Motor neuron (in vitro differentiated cells): ENCODE data around the gene DCAF5. TPM values are rescaled to one million over a fixed set of nuclear protein-coding genes. Genes with fewer than 3 reads are reported as not detected.

Source experiments
- ATAC-seq, 8 experiments: fragments of 200-7000 bp; cut with Tn5 transposase; replicated peaks in 6 of 8; 2 replicates each; pipeline ENCODE4 v1.8.0; 2021; ENCODE audit warnings: mild to moderate bottlenecking in 8 of 8, moderate library complexity in 8 of 8
- H3K27ac ChIP-seq, 2 donors: fragments of 250-450 bp; sonication (Bioruptor Pico); 2 replicates each; pipeline ENCODE4 v1.9.0; 2021; ENCODE audit warnings: antibody characterized with exemption in 2 of 2, mild to moderate bottlenecking in 2 of 2, moderate library complexity in 1 of 2
- H3K4me1 ChIP-seq, 2 donors: fragments of 250-450 bp; sonication (Bioruptor Pico); replicated peaks in 1 of 2; 2 replicates each; pipeline ENCODE4 v1.6.1; 2021; ENCODE audit warnings: antibody characterized with exemption in 2 of 2, mild to moderate bottlenecking in 2 of 2, moderate library complexity in 1 of 2
- H3K4me3 ChIP-seq, 5 donors: fragments of 250-450 bp; sonication (Bioruptor Pico); 2 replicates each; pipeline ENCODE4 v1.9.0; 2021; ENCODE audit warnings: antibody characterized with exemption in 5 of 5, mild to moderate bottlenecking in 5 of 5, moderate library complexity in 4 of 5
- WGBS, 10 experiments: fragments of 450-650 bp; shearing (Covaris generic); methylation state at CpG; one replicate each; pipeline ENCODE4 v1.0.0; 2022; 5-methylcytosine and 5-hydroxymethylcytosine counted together
- in situ Hi-C, 9 experiments: fragments of 400-800 bp; cut with MboI; loops; one replicate each; pipeline ENCODE4 v1.15.0; 2021; ENCODE audit warnings: low sequenced_read_pairs in 9 of 9, low pct_unique_long_range_greater_than_20kb in 2 of 9; ENCODE audit not compliant: unreplicated experiment in 9 of 9
- total RNA-seq, 8 experiments: library from RNA; unstranded; fragments of 300-600 nt; gene quantifications; 2 replicates each; pipeline versions ENCODE4 v1.2.3 to v1.2.4, GENCODE V29; 2022

DCAF5 gene
- total RNA-seq, 8 experiments from 2014 or later, result 20.5 to 42.0 (median 27.5) TPM

DNA sequence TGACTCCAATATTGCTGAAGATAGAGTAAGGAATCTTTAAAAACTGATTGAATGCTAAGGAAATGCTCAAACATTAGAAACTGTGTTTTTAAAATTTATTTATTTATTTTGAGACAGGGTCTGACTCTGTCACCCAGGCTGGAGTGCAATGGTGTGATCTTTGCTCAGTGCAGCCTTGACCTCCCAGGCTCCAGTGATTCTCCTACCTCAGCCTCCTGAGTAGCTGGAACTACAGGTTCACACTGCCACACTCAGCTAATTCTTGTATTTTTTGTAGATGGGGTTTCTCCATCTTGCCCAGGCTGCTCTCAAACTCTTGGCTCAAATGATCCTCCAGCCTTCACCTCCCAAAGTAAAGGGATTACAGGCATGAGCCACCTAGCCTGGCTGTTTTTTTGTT lies 3.3 kb upstream of the DCAF5 start:
- in situ Hi-C loops, result no loop called here
- Histone ChIP-seq H3K27ac (no peak overlapping the region), H3K4me1 (peaks cover 2 to 4% of the 10 kb centered on the region in 2 donors), H3K4me3 (no peak overlapping the region)
- ATAC-seq, result no peak

DNA sequence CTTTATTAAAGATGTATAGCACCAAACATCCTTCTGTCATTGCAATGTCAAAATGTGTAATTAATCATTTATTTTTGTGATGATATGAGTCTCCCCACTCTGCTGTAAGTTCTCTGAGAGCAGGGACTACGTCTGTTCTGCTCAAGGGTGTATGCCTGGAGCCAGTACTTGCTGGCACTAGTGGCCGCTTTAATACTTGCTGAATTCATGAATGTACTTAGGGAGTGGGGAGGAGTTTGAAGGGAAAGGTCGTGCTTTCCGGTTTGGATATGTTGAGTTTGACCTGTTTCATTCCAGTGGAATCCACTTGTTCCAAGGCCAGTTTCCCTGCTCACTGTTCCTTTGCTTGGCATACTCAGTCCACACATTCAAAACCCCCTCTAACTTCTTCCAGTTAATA lies 1.9 kb upstream of the DCAF5 start:
- Histone ChIP-seq H3K4me1 (peaks cover 6 to 10% of the 10 kb centered on the region in 2 donors), H3K27ac (no peak overlapping the region), H3K4me3 (no peak overlapping the region)
- WGBS, 10 experiments, result 0 to 51% (median 20%) methylated on average over 1 to 4 of the region's 4 CpGs; no CpG with 5 or more reads in 3 of the 10 experiments
- peak in 3 of 8 experiments; percentile 4 to 29 (median 27) for ATAC-seq
- in situ Hi-C loops, result no loop called here

DNA sequence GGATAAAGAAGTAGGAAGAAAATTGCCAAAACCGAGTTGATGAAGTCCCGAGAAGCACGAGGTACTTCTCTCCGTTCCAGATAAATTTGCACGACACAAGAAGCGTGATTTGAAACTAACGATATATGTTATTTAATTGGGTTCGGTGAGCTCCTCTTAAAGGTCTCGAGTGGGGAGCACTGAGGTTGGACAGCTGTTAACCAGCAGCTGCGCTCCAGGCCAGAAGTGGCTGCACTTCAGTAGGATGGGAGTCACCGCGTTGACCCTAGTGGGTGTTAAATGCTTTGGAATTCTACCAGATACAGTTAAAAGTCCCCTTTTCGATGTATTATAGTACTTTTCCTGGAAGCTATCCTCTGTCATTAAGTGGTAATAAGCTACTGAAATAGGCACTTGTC lies 953 bp upstream of the DCAF5 start:
- Histone ChIP-seq H3K4me1 (peaks cover 6 to 10% of the 10 kb centered on the region in 2 donors), H3K27ac (no peak overlapping the region), H3K4me3 (peak overlapping the region; percentile 91 to 98 (median 94))
- WGBS, 10 experiments, result 0 to 12% (median 6%) methylated on average over 1 to 12 of the region's 13 CpGs; no CpG with 5 or more reads in 1 of the 10 experiments
- peak in 2 of 8 experiments; percentile 2 to 6 for ATAC-seq
- in situ Hi-C loops, result no loop called here

DNA sequence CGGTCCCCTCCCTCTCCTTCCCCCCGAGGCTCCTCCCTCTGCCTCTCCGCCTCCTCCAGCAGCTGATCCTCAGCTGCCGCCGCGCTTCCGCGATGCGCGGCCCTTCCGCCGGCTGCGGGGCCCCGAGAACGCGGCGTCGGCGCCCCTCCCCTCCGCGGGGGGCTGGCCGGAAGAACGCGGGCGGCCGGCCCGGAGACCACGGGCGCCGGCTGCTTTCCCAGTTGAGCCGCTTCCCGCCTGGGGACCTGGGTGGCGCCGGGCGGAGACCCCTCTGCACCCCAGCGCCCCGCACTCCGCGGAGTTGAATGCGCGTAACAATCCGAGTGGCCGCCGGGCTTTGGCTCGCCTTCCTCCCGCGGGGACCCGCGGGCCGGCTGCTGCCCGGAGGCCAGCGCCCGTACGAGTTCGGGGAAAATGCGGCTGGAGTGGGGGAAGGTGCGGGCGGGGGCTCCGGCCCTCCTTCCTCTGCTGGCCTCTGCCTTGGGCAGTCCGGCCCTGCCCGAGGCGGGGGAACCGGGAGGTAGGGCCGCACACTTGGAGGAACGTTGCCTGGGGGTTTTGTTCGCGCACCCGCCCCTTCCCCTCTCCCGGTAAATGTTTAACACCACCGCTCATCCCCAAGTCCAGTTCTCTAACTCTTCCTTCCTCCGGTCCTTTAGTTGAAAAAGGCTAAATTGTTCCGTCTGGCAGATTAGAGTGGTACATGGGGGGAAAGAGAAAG lies 393 bp upstream of the DCAF5 start:
- Histone ChIP-seq H3K4me1 (peaks cover 6 to 10% of the 10 kb centered on the region in 2 donors), H3K27ac (peak overlapping the region; percentile 89 to 92), H3K4me3 (peak overlapping the region; percentile 91 to 98 (median 94))
- in situ Hi-C loops, result no loop called here
- 0 to 4% (median 0%) methylated on average over 1 to 8 of the region's 72 CpGs; no CpG with 5 or more reads in 4 of the 10 experiments for whole genome bisulfite sequencing, 10 experiments
- peak; percentile 75 to 91 (median 86) for ATAC-seq

DNA sequence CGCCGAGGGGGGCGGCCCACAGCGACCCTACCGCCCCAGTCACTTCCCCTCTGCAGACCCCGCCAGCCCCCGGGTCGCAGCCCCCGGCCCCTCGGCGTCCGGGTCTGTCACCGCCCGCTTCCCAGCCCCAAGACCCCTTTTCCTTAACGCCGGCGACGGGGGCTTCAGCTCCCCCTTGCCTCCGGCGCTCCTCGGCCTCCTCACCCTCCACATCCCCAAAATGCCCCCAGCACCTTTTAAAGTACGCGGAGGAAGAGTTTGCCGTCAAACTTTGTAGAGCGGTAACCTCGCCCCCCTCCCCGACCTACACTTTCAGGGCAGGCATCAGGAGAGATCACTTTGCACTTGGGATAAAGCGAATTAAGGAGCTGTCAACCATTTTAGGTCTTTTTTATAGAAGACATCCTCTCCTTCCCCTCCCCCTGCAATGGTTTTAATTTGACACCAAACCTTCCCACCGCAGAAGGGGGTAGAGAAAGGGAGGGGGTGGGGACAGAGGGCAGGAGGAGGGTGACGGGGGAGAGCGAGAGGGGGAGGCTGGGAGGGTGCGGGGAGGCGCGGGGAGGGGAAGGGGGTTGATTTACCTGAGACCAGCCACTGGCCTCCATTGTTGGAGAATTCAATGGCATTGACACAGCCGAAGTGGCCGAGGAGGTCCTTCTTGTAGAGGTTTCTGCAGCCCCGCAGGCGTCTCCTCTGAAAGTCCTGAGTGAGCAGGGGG lies 578 bp downstream of the DCAF5 start:
- Histone ChIP-seq H3K27ac (peak overlapping the region; percentile 89 to 92), H3K4me3 (peak overlapping the region; percentile 91 to 98 (median 94)), H3K4me1 (peaks cover 6 to 10% of the 10 kb centered on the region in 2 donors)
- ATAC-seq, result peak; percentile 1 to 34 (median 22)
- 0% methylated on average over 2 of the region's 38 CpGs; no CpG with 5 or more reads in 9 of the 10 experiments for WGBS, 10 experiments
- in situ Hi-C loops, result no loop called here

DNA sequence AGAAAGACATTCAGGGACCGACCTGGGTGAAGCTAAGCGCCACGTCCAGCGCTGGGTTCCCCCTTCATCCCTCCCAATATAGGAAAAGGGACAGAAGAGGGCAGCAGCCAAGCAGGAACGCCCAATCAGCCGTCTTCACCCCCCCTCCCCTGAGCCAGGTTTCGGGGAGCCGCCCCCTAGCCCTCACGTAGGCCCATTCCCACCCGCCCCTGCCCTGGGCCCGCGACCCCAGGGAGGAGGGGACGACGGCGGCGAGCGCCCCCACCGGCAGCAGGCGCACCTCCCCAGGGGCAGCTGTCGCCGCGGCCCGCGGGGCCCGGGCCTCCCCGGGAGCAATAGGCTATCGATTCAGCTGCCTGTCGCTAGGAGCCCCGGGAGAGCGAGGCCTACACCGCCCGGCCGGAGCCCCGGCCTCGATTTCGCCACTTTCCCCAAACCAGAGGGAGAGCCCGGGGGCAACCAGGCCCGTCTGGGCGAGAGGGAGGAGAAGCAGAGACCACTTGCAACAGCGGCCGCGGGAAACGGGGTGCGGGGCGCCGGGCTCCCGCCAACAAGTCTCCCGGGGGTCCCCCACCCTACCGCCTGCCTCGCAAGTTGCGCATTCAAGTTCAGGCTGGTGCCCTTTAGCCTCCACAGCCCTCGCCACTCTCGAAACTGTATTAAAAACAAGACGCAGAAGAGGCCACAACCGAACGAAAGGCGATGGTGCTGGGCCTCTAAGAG lies 1.3 kb downstream of the DCAF5 start:
- Histone ChIP-seq H3K4me1 (peaks cover 6 to 10% of the 10 kb centered on the region in 2 donors), H3K27ac (peak overlapping the region; percentile 89 to 92), H3K4me3 (peak overlapping the region; percentile 91 to 98 (median 94))
- in situ Hi-C loops, result no loop called here
- peak; percentile 33 to 80 (median 69) for ATAC-seq
- 0% methylated on average over 3 to 9 of the region's 57 CpGs; no CpG with 5 or more reads in 8 of the 10 experiments for WGBS, 10 experiments

DNA sequence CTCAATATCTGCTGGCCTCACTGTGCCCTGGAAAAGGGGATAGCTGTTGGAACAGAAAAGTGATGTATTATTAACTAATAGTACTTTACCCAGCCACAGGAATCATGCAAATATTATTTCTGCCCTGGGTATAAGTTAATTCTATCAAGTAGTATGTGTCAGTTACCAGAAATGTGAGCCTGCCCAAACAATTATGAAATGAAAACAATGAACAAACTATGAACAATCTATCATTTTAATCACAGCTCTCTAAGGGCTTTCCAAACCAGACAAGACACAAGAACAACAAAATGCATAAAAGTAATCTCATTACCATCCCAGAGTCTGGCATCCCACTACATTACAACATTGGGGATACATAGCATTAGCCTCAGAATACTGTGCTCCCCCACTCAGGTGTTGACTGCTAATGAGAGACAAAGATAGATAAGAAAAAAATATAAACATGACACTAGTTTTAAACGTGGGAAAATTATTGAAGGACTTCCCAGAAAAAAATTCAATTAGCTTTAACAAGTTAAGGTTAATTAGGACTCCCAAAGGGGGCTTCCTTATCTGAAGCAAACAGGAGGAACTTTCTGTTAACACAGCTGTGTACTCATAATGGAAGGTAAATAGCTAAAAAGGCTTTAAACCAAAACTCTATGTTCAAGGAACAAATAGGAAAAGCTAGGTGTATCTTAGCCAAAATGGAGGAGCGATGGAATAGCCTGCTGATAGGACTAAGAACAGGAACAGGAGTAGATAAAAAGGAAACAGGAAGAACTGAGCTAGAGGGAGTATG lies 3.3 kb downstream of the DCAF5 start:
- in situ Hi-C loops, result no loop called here
- no peak overlapping the region for H3K27ac ChIP-seq
- H3K4me1 ChIP-seq, result peaks cover 4 to 10% of the 10 kb centered on the region in 2 donors
- ATAC-seq, result no peak
- WGBS, 10 experiments, result 40 to 100% (median 60%) methylated on average over 1 to 2 of the region's 2 CpGs; no CpG with 5 or more reads in 1 of the 10 experiments
- no peak overlapping the region for H3K4me3 ChIP-seq

DNA sequence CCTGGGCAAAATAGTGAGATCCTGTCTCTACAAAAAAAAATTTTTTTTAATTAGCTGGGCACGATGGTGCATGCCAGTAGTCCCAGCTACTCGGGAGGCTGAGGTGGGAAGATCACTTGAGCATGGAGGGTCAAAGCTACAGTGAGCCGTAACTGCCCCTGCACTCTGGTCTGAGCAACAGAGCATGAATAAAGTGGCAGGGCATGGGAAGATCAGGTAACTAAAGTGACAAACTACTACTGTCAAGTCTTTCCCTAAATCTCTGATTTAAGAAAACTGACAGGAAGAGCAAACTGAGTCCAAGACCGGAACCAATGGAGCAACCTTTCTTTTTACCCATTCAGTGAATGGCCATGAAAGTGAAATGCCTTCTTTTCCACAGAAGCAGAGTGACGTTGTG lies 10.8 kb downstream of the DCAF5 start:
- Histone ChIP-seq H3K4me1 (peaks cover 0 to 7% of the 10 kb centered on the region in 2 donors), H3K27ac (no peak overlapping the region), H3K4me3 (no peak overlapping the region)
- WGBS, 10 experiments, result 89 to 100% (median 96%) methylated on average over 1 to 4 of the region's 5 CpGs; no CpG with 5 or more reads in 1 of the 10 experiments
- in situ Hi-C loops, result no loop called here
- no peak for ATAC-seq

DNA sequence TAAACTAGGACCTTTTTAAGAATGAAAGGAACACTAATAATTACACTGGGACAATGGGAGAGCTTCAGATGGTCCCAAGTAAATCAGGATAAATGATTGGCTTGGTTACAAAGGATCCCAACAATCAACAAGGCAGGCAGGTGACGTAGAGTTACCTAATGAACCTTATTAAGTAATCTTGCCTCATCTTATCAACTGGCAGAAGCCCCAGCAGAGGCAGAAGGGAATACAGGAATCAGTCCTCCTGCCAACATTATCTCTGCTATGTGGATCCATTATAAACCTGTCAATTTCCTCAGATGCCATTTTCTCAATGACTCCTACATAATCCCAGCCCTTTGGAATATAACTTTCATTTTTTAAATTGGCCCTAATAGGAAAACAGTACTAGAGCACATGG lies 11.4 kb downstream of the DCAF5 start:
- WGBS, 10 experiments, result 86 to 100% (median 100%) methylated on average over 1 of the region's 1 CpG; no CpG with 5 or more reads in 5 of the 10 experiments
- Histone ChIP-seq H3K4me1 (peaks cover 0 to 7% of the 10 kb centered on the region in 2 donors), H3K27ac (no peak overlapping the region), H3K4me3 (no peak overlapping the region)
- in situ Hi-C loops, result no loop called here
- ATAC-seq, result no peak

DNA sequence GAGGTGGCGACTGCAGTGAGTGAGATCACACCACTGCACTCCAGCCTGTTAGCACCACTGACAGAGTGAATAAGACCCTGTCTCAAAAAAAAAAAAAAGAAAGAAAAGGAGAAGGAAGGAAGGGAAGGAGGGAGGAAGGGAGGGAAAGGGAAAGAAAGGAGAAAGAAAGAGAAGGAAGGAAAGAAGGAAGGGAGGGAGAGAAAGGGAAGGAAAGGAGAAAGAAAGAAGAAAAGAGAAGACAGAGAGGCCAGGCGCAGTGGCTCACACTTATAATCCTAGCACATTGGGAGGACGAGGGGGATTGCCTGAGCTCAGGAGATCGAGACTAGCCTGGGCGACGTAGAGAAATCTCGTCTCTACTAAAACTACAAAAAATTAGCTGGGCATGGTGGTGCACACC lies 13.2 kb downstream of the DCAF5 start:
- in situ Hi-C loops, result no loop called here
- ATAC-seq, result no peak
- Histone ChIP-seq H3K4me1 (peaks cover 0 to 7% of the 10 kb centered on the region in 2 donors), H3K27ac (no peak overlapping the region), H3K4me3 (no peak overlapping the region)
- 60 to 95% (median 78%) methylated on average over 2 to 7 of the region's 7 CpGs; no CpG with 5 or more reads in 1 of the 10 experiments for WGBS, 10 experiments

DNA sequence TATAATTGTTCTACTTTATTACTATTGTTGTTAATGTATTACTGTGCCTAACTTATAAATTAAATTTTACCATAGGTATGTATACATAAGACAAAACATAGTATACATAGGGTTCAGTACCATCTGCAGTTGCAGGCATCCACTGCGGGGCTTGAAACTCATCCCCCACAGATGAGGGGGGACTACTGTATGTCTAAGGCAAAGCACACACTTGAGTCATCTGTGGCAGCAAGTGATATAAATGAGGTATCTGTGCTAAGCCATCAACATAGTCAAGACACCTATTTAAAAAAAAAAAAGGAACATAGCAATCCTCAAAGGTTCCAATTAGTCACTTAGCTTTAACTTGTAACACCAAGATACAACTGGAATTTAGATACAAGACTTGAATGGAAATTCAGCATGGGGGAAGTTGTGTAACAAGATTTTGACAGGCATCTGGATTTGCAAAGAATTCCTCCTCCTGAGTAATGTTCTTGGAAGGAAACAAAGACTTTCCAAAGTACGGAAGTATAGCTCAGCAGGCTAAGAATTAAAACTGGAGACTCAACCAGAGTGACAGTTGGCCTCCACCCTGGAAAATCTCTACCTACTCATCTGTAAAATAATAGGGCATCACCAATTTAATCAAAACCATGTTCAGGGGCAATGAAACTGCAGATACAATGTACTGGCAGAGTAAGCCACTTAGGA lies 14.9 kb downstream of the DCAF5 start:
- Histone ChIP-seq H3K4me3 (no peak overlapping the region), H3K27ac (no peak overlapping the region), H3K4me1 (peaks cover 3 to 7% of the 10 kb centered on the region in 2 donors)
- peak in 1 of 8 experiments; percentile 58 for ATAC-seq
- in situ Hi-C loops, result no loop called here
- 33 to 100% (median 66%) methylated on average over 1 to 2 of the region's 2 CpGs; no CpG with 5 or more reads in 2 of the 10 experiments for whole genome bisulfite sequencing, 10 experiments

DNA sequence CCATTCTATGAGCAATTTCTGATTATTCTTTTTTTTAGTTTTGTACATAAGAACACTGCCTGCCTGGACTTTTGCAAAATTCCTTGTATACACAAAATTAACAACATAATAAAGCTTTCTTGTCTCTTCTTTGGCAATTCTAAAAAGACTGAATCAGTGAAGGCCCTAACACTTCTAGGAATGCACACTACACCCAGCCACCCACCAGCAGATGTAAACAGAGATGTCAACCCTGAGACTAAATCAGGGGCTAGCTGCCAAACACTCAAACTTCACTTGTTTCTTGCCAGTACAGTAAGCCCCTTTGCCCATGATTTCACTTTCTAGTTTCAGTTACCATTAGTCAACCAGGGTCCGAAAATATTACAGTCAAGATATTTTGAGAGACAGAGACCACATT lies 15.5 kb downstream of the DCAF5 start:
- peaks cover 3 to 7% of the 10 kb centered on the region in 2 donors for H3K4me1 ChIP-seq
- no peak overlapping the region for H3K27ac ChIP-seq
- peak in 1 of 8 experiments; percentile 25 for ATAC-seq
- H3K4me3 ChIP-seq, result no peak overlapping the region
- in situ Hi-C loops, result no loop called here
- WGBS, 10 experiments, result 67 to 100% (median 100%) methylated on average over 1 of the region's 1 CpG; no CpG with 5 or more reads in 4 of the 10 experiments
